Neural cell (in vitro differentiated cells): ENCODE results near the gene GNG10. TPM values are rescaled to one million over a fixed set of nuclear protein-coding genes. Genes with fewer than 3 reads are reported as not detected.

Experiments
- H2AFZ ChIP-seq: fragments of 200-600, 300-800 bp; sonication (generic), shearing (Covaris generic); 2 replicates; pipeline ENCODE4 v1.6.0; 2014; ENCODE audit warnings: low read depth, mild to moderate bottlenecking, antibody characterized with exemption, low read length, moderate library complexity
- H3F3A ChIP-seq: fragments of 200-600 bp; shearing (Covaris generic); 2 replicates; pipeline ENCODE4 v1.6.1; 2016; ENCODE audit warnings: mild to moderate bottlenecking, moderate library complexity, mixed read lengths, antibody characterized with exemption, low read length; ENCODE audit not compliant: insufficient read depth, poor library complexity, severe bottlenecking
- H3K27ac ChIP-seq: fragments of 200-600, 300-800 bp; sonication (generic), shearing (Covaris generic); 2 replicates; pipeline ENCODE4 v1.5.1; 2014; ENCODE audit warnings: mild to moderate bottlenecking, low read length, moderate library complexity
- H3K27me3 ChIP-seq: fragments of 300-800, 200-600 bp; sonication (generic), shearing (Covaris generic); 2 replicates; pipeline ENCODE4 v1.6.0; 2014; ENCODE audit warnings: mild to moderate bottlenecking, low read depth, low read length, moderate library complexity; ENCODE audit not compliant: insufficient read depth
- H3K36me3 ChIP-seq: fragments of 300-800, 200-600 bp; sonication (generic), shearing (Covaris generic); 2 replicates; pipeline ENCODE4 v1.5.1; 2014; ENCODE audit warnings: mild to moderate bottlenecking, antibody characterized with exemption, low read length, moderate library complexity; ENCODE audit not compliant: insufficient read depth
- H3K4me2 ChIP-seq: fragments of 300-800, 200-600 bp; sonication (generic), shearing (Covaris generic); 2 replicates; pipeline ENCODE4 v1.6.0; 2014; ENCODE audit warnings: mild to moderate bottlenecking, low read length
- H3K4me3 ChIP-seq: fragments of 300-800, 200-600 bp; sonication (generic), shearing (Covaris generic); 2 replicates; pipeline ENCODE4 v1.5.1; 2014; ENCODE audit warnings: mild to moderate bottlenecking, low read length, moderate library complexity
- H3K79me2 ChIP-seq: fragments of 200-600 bp; shearing (Covaris generic); replicated peaks from 2 replicates; pipeline ENCODE4 v1.6.0; 2014; ENCODE audit warnings: mild to moderate bottlenecking, low read length, moderate library complexity; ENCODE audit not compliant: insufficient read depth
- H3K9ac ChIP-seq: fragments of 300-800, 200-600 bp; sonication (generic), shearing (Covaris generic); 2 replicates; pipeline ENCODE4 v1.6.1; 2016; ENCODE audit warnings: mild to moderate bottlenecking, low read length, mixed read lengths
- H3K9me2 ChIP-seq: fragments of 200-600 bp; shearing (Covaris generic); 2 replicates; pipeline ENCODE4 v1.6.1; 2016; ENCODE audit warnings: mild to moderate bottlenecking, low read length, mixed read lengths; ENCODE audit not compliant: insufficient read depth
- H3K9me3 ChIP-seq: fragments of 200-600, 300-800 bp; sonication (generic), shearing (Covaris generic); 2 replicates; pipeline ENCODE4 v1.6.1; 2016; ENCODE audit warnings: mild to moderate bottlenecking, mixed run types, low read length, moderate library complexity, mixed read lengths
- H4K20me1 ChIP-seq: fragments of 200-600 bp; shearing (Covaris generic); 2 replicates; pipeline ENCODE4 v1.6.1; 2016; ENCODE audit warnings: mild to moderate bottlenecking, mixed run types; ENCODE audit not compliant: insufficient read depth
- EP300 ChIP-seq: fragments of 450-650 bp; conservative IDR thresholded peaks from 2 replicates; pipeline ENCODE4 v1.6.1; 2014; ENCODE audit warnings: antibody characterized with exemption, mild to moderate bottlenecking, moderate library complexity; ENCODE audit not compliant: poor library complexity, severe bottlenecking
- EZH2 ChIP-seq: fragments of 200-600, 300-800 bp; shearing (Covaris generic), sonication (generic); IDR thresholded peaks from 2 replicates; pipeline ENCODE4 v1.6.1; 2014; ENCODE audit warnings: antibody characterized with exemption, low read length, borderline replicate concordance, mild to moderate bottlenecking; ENCODE audit not compliant: insufficient read depth, poor library complexity, severe bottlenecking
- MXI1 ChIP-seq: fragments of 450-650 bp; conservative IDR thresholded peaks from 2 replicates; pipeline ENCODE4 v1.6.1; 2014; ENCODE audit warnings: antibody characterized with exemption, mild to moderate bottlenecking; ENCODE audit not compliant: poor library complexity, severe bottlenecking
- POLR2AphosphoS5 ChIP-seq: IDR thresholded peaks from 2 replicates; pipeline ENCODE4 v1.6.1; 2012
- RAD21 ChIP-seq: fragments of 450-650 bp; conservative IDR thresholded peaks from 2 replicates; pipeline ENCODE4 v1.6.1; 2014; ENCODE audit warnings: antibody characterized with exemption, mild to moderate bottlenecking, moderate library complexity
- SMC3 ChIP-seq: fragments of 450-650 bp; conservative IDR thresholded peaks from 2 replicates; pipeline ENCODE4 v1.6.1; 2014; ENCODE audit warnings: antibody characterized with exemption, mild to moderate bottlenecking, moderate library complexity; ENCODE audit not compliant: poor library complexity
- TAF1 ChIP-seq: IDR thresholded peaks from 2 replicates; pipeline ENCODE4 v1.6.1; 2012; ENCODE audit warnings: low read depth
- polyA plus RNA-seq: library from polyadenylated mRNA; depleted of rRNA; stranded (reverse); fragments of >200 nt; gene quantifications from 2 replicates; pipeline ENCODE4 v1.2.3, GENCODE V29; 2014
- TF ChIP-seq, protein P1 (sequence below): IDR thresholded peaks from 2 replicates; pipeline ENCODE4 v1.6.1; 2012; ENCODE audit warnings: borderline replicate concordance
- TF ChIP-seq, protein P2 (sequence below): fragments of 450-650 bp; IDR thresholded peaks from 2 replicates; pipeline ENCODE4 v1.5.1; 2014; ENCODE audit warnings: antibody characterized with exemption, mild to moderate bottlenecking, moderate library complexity; ENCODE audit not compliant: poor library complexity, severe bottlenecking

The GNG10 gene
- polyA plus RNA-seq, 1 donor from 2014 or later = 69.6 TPM

DNA sequence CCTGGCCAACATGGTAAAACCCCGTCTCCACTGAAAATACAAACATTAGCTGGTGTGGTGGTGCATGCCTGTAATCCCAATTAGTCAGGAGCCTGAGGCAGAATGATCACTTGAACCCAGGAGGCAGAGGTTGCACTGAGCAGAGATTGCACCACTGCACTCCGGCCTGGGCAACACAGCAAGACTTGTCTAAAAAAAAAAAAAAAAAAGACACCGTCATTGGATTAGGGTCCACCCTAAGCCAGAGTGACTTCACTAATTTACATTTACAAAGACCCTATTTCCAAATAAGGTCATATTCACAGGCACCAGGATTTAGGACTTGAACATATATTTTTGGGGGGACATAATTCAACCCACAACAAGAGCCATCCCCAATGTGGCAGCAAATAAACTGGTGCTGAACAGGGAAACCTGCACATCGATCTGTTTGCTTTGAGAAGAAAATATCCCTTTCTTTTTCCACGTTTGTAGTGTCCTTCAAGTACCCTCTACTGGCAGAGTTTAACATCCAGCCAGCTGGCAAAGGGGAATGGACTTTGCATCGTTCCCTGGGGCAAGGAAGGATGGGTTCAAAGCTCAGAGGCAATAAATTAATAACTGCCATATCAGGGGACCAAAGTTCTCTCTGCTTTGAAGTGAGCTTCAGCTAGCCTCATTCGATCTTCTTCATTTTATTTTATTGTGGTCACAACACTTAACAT, 34.0 kb upstream of the GNG10 start:
- H3K27ac ChIP-seq = no peak overlapping the region
- H3K9ac ChIP-seq = no peak overlapping the region
- H3K9me2 ChIP-seq = no peaks in the 10 kb centered on the region
- no peaks in the 10 kb centered on the region for H3K9me3 ChIP-seq
- H3F3A ChIP-seq = no peaks in the 10 kb centered on the region
- TF ChIP-seq, protein P1, sequence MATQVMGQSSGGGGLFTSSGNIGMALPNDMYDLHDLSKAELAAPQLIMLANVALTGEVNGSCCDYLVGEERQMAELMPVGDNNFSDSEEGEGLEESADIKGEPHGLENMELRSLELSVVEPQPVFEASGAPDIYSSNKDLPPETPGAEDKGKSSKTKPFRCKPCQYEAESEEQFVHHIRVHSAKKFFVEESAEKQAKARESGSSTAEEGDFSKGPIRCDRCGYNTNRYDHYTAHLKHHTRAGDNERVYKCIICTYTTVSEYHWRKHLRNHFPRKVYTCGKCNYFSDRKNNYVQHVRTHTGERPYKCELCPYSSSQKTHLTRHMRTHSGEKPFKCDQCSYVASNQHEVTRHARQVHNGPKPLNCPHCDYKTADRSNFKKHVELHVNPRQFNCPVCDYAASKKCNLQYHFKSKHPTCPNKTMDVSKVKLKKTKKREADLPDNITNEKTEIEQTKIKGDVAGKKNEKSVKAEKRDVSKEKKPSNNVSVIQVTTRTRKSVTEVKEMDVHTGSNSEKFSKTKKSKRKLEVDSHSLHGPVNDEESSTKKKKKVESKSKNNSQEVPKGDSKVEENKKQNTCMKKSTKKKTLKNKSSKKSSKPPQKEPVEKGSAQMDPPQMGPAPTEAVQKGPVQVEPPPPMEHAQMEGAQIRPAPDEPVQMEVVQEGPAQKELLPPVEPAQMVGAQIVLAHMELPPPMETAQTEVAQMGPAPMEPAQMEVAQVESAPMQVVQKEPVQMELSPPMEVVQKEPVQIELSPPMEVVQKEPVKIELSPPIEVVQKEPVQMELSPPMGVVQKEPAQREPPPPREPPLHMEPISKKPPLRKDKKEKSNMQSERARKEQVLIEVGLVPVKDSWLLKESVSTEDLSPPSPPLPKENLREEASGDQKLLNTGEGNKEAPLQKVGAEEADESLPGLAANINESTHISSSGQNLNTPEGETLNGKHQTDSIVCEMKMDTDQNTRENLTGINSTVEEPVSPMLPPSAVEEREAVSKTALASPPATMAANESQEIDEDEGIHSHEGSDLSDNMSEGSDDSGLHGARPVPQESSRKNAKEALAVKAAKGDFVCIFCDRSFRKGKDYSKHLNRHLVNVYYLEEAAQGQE = no peak
- no peak for TF ChIP-seq EZH2
- no peak for TF ChIP-seq EP300
- TF ChIP-seq POLR2AphosphoS5 = no peak
- no peak for TF ChIP-seq TAF1
- no peak for TF ChIP-seq RAD21
- TF ChIP-seq SMC3 = no peak
- TF ChIP-seq, protein P2, sequence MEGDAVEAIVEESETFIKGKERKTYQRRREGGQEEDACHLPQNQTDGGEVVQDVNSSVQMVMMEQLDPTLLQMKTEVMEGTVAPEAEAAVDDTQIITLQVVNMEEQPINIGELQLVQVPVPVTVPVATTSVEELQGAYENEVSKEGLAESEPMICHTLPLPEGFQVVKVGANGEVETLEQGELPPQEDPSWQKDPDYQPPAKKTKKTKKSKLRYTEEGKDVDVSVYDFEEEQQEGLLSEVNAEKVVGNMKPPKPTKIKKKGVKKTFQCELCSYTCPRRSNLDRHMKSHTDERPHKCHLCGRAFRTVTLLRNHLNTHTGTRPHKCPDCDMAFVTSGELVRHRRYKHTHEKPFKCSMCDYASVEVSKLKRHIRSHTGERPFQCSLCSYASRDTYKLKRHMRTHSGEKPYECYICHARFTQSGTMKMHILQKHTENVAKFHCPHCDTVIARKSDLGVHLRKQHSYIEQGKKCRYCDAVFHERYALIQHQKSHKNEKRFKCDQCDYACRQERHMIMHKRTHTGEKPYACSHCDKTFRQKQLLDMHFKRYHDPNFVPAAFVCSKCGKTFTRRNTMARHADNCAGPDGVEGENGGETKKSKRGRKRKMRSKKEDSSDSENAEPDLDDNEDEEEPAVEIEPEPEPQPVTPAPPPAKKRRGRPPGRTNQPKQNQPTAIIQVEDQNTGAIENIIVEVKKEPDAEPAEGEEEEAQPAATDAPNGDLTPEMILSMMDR = no peak
- no peak for TF ChIP-seq MXI1
- no peak overlapping the region for H3K4me2 ChIP-seq
- H2AFZ ChIP-seq = no peak overlapping the region
- H3K4me3 ChIP-seq = no peak overlapping the region
- peaks cover 8% of the 10 kb centered on the region for H3K79me2 ChIP-seq
- H3K27me3 ChIP-seq = no peaks in the 10 kb centered on the region
- no peaks in the 10 kb centered on the region for H4K20me1 ChIP-seq
- H3K36me3 ChIP-seq = no peaks in the 10 kb centered on the region

DNA sequence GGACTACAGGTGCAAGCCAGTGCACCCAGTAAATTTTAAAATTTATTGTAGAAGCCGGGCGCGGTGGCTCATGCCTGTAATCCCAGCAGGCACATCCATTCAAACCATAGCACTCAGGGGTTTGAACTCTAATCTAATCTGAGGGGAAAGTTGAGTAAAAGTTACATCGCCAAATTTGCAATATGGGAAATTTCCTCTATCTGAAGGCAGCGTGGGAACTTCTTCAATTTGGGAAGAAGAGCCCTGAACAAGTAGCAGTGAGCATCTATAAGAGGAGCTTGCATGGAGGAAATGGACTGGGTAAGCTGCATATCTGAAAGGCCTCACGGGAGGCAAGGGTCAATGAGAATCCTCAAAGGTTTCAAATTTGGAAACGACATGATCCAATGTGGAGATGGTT, 33.0 kb upstream of the GNG10 start:
- no peaks in the 10 kb centered on the region for H3K9me3 ChIP-seq
- TF ChIP-seq MXI1 = no peak
- no peak for TF ChIP-seq SMC3
- TF ChIP-seq TAF1 = no peak
- TF ChIP-seq, protein P1 = no peak
- no peak for TF ChIP-seq EP300
- TF ChIP-seq, protein P2 = no peak
- TF ChIP-seq EZH2 = no peak
- no peak for TF ChIP-seq RAD21
- no peak for TF ChIP-seq POLR2AphosphoS5
- H3K4me3 ChIP-seq = no peak overlapping the region
- no peak overlapping the region for H3K4me2 ChIP-seq
- H3K9me2 ChIP-seq = no peaks in the 10 kb centered on the region
- H3K36me3 ChIP-seq = no peaks in the 10 kb centered on the region
- H3K27ac ChIP-seq = no peak overlapping the region
- peaks cover 18% of the 10 kb centered on the region for H3K79me2 ChIP-seq
- H3K27me3 ChIP-seq = no peaks in the 10 kb centered on the region
- H3F3A ChIP-seq = no peaks in the 10 kb centered on the region
- H4K20me1 ChIP-seq = no peaks in the 10 kb centered on the region
- no peak overlapping the region for H2AFZ ChIP-seq
- no peak overlapping the region for H3K9ac ChIP-seq
